ENCODE data around the gene MYRIP. TPM values are rescaled to one million over a fixed set of nuclear protein-coding genes. Genes with fewer than 3 reads are reported as not detected.

MYRIP gene
- total RNA-seq: not detected

GRCh38 chr3:39809181-39809994, at the start of gene MYRIP:
Gene MYRIP, plus strand, starts transcription at chr3:39809609. Its CDS starts 91,208 bp downstream, at chr3:39900817.

GRCh38 chr3:40309418-40309924, 500.1 kb downstream of the MYRIP start, which contains the start of gene EIF1B:
Gene EIF1B, plus strand, starts transcription at chr3:40309707. Its CDS starts 235 bp downstream, at chr3:40309942.

